GM12878 (cell line): ENCODE data around the gene DNAH17. TPM values are rescaled to one million over a fixed set of nuclear protein-coding genes. Genes with fewer than 3 reads are reported as not detected.

Source experiments
- HCFC1 ChIP-seq: fragments of 150-350 bp; IDR thresholded peaks from 2 replicates; pipeline ENCODE4 v1.6.1; 2014; ENCODE audit warnings: low read length
- POU2F2 ChIP-seq: IDR thresholded peaks from 3 replicates; pipeline ENCODE4 v1.6.1; 2011; ENCODE audit warnings: low read depth, mild to moderate bottlenecking, low read length, borderline replicate concordance
- polyA plus RNA-seq, 11 experiments: library from polyadenylated mRNA; depleted of rRNA in 4 of 11; unstranded in 6 of 11; stranded (reverse) in 5 of 11; fragments of >200 nt; fragmentation: Nextera tagmentation in 4 of 11; fragmentation: Illumina TruSeq in 1 of 11; extraction: Ambion mirVana in 4 of 11; extraction: Trizol in 1 of 11; gene quantifications; 1 replicate in 1 of 11; 2 replicates in 10 of 11; pipeline versions ENCODE4 v1.2.1 to v1.2.3, GENCODE V29; 2011 to 2016; ENCODE audit warnings: inconsistent platforms in 2 of 11, missing spikeins in 2 of 11, low read depth in 1 of 11
- total RNA-seq, 4 experiments: library from RNA; depleted of rRNA in 3 of 4; stranded (reverse); fragments of >200 nt in 3 of 4; fragmentation: Illumina TruSeq in 1 of 4; extraction: Trizol in 1 of 4; gene quantifications; 2 replicates each; pipeline versions ENCODE4 v1.2.1 to v1.2.3, GENCODE V29; 2013 to 2021
- TF ChIP-seq, protein P1 (sequence below): fragments of 450-650 bp; formaldehyde crosslinking; IDR thresholded peaks from 2 replicates; pipeline ENCODE4 v1.5.0; 2022; ENCODE audit warnings: mild to moderate bottlenecking, missing genetic modification characterization
- TF ChIP-seq, protein P2 (sequence below): fragments of 450-650 bp; IDR thresholded peaks from 2 replicates; pipeline ENCODE4 v1.6.1; 2017; ENCODE audit warnings: antibody characterized with exemption, mild to moderate bottlenecking, moderate library complexity

Gene DNAH17
- total and polyA plus RNA-seq, 10 of the 15 experiments (the other 5 are each of a cell fraction or from before 2014, with no cell fraction given): 0.16 to 2.9 (median 0.56) TPM

DNA sequence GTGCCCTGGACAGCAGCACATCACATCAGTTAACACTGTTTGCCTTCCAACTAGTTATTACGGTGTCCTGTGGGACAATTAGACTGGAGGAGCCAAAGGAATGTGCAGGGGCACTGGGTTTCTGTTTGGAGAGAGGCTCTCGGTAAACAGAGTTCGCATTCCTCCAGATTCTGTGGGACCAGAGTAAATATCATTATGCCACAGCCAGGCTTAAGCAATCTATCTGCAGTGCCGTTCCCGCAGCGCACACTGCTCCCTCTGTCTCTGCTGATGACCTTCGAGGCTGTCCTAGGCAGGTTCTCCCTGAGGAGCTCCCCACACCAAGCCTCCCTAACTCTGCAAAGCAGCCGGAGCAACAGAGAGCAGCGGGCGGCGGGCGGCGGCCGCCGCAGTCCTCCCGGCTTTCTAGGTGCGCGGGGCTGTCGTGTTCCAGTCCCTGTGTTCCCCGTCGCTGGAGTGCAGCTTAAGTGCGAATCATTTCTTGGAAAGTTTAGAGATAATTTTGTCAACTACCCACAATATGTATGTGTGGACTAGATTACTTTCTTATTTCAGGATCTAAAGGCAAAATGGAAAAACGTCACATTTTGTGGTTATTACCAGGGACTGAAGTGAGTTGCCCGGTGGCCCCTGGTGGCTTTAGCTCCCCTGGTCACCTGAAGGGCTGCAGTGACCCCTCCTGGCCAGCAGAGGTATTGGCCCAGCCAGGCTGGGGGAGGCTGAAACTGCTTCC is 155.5 kb downstream of the DNAH17 start (continued):
- TF ChIP-seq, protein P1, sequence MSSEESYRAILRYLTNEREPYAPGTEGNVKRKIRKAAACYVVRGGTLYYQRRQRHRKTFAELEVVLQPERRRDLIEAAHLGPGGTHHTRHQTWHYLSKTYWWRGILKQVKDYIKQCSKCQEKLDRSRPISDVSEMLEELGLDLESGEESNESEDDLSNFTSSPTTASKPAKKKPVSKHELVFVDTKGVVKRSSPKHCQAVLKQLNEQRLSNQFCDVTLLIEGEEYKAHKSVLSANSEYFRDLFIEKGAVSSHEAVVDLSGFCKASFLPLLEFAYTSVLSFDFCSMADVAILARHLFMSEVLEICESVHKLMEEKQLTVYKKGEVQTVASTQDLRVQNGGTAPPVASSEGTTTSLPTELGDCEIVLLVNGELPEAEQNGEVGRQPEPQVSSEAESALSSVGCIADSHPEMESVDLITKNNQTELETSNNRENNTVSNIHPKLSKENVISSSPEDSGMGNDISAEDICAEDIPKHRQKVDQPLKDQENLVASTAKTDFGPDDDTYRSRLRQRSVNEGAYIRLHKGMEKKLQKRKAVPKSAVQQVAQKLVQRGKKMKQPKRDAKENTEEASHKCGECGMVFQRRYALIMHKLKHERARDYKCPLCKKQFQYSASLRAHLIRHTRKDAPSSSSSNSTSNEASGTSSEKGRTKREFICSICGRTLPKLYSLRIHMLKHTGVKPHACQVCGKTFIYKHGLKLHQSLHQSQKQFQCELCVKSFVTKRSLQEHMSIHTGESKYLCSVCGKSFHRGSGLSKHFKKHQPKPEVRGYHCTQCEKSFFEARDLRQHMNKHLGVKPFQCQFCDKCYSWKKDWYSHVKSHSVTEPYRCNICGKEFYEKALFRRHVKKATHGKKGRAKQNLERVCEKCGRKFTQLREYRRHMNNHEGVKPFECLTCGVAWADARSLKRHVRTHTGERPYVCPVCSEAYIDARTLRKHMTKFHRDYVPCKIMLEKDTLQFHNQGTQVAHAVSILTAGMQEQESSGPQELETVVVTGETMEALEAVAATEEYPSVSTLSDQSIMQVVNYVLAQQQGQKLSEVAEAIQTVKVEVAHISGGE: no peak
- TF ChIP-seq HCFC1 (no peak), POU2F2 (0 out of 3 replicates have a peak, but pooled peaks have one; percentile 34)
- TF ChIP-seq, protein P2, sequence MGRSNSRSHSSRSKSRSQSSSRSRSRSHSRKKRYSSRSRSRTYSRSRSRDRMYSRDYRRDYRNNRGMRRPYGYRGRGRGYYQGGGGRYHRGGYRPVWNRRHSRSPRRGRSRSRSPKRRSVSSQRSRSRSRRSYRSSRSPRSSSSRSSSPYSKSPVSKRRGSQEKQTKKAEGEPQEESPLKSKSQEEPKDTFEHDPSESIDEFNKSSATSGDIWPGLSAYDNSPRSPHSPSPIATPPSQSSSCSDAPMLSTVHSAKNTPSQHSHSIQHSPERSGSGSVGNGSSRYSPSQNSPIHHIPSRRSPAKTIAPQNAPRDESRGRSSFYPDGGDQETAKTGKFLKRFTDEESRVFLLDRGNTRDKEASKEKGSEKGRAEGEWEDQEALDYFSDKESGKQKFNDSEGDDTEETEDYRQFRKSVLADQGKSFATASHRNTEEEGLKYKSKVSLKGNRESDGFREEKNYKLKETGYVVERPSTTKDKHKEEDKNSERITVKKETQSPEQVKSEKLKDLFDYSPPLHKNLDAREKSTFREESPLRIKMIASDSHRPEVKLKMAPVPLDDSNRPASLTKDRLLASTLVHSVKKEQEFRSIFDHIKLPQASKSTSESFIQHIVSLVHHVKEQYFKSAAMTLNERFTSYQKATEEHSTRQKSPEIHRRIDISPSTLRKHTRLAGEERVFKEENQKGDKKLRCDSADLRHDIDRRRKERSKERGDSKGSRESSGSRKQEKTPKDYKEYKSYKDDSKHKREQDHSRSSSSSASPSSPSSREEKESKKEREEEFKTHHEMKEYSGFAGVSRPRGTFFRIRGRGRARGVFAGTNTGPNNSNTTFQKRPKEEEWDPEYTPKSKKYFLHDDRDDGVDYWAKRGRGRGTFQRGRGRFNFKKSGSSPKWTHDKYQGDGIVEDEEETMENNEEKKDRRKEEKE: no peak
- TF ChIP-seq, all 136 proteins: peak for 13
